Measurements from ENCODE around the gene NARS2.

DNA sequence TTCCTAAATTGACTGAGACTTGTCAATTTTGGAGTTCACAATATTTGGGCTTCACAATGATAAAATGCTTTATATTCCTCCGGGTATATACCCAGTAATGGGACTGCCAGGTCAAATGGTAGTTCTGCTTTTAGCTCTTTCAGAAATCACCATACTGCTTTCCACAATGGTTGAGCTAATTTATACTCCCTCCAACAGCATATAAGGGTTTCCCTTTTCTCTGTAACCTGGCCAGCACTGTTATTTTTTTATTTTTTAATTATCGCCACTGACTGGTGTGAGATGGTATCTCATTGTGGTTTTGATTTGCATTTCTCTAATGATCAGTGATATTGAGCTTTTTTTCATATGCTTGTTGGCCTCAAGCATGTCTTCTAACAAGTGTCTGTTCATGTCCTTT lies 21.8 kb downstream of the NARS2 start:
- TF ChIP-seq, protein P1, sequence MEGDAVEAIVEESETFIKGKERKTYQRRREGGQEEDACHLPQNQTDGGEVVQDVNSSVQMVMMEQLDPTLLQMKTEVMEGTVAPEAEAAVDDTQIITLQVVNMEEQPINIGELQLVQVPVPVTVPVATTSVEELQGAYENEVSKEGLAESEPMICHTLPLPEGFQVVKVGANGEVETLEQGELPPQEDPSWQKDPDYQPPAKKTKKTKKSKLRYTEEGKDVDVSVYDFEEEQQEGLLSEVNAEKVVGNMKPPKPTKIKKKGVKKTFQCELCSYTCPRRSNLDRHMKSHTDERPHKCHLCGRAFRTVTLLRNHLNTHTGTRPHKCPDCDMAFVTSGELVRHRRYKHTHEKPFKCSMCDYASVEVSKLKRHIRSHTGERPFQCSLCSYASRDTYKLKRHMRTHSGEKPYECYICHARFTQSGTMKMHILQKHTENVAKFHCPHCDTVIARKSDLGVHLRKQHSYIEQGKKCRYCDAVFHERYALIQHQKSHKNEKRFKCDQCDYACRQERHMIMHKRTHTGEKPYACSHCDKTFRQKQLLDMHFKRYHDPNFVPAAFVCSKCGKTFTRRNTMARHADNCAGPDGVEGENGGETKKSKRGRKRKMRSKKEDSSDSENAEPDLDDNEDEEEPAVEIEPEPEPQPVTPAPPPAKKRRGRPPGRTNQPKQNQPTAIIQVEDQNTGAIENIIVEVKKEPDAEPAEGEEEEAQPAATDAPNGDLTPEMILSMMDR (IDR thresholded peaks at IDR 0.05; ENCODE audit: insufficient read depth, low read length, poor library complexity, severe bottlenecking), result no peak
- TF ChIP-seq EZH2phosphoT487 (conservative IDR thresholded peaks at IDR 0.05; ENCODE audit: low read length), result no peak

Measured in SU-DHL-6 (cell line).